Measurements from ENCODE around the gene IGSF9.

DNA sequence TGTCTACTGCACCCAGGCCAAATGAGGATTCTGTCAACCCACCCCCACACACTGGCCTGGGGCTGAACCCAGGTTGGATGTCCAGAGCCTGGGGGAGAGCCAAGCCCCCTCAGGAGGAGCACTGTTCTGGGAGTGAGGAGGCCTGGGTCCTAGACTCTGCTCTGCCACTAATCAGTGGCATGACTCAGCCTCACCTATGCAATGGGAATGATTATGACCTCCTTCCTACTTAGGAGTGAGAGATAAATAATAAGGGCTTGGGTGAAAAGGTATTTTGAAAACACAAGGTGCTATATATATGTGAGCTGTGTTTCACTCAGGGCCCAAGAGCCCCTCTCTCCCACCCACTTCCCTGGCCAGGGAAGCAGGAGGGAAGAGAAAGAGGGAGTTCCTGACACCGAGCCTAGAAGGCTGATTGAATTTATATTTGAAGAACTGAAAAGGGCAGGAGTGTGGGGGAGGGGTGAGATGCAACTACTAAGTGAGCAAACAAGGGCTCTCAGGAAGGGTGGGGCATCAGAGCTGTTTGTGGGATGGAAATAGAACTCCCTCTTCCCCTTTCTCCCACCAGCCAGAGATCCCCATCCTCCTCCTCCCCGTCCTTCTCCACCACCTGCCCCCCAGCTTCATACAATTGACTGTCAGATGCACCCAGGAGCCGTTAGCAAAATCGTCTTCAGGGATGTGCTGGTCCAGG lies 8.2 kb downstream of the IGSF9 start:
- TF ChIP-seq, protein P1, sequence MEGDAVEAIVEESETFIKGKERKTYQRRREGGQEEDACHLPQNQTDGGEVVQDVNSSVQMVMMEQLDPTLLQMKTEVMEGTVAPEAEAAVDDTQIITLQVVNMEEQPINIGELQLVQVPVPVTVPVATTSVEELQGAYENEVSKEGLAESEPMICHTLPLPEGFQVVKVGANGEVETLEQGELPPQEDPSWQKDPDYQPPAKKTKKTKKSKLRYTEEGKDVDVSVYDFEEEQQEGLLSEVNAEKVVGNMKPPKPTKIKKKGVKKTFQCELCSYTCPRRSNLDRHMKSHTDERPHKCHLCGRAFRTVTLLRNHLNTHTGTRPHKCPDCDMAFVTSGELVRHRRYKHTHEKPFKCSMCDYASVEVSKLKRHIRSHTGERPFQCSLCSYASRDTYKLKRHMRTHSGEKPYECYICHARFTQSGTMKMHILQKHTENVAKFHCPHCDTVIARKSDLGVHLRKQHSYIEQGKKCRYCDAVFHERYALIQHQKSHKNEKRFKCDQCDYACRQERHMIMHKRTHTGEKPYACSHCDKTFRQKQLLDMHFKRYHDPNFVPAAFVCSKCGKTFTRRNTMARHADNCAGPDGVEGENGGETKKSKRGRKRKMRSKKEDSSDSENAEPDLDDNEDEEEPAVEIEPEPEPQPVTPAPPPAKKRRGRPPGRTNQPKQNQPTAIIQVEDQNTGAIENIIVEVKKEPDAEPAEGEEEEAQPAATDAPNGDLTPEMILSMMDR (IDR thresholded peaks at IDR 0.05; ENCODE audit: insufficient read depth, low read depth, low read length): no peak
- TF ChIP-seq EZH2 (IDR thresholded peaks at IDR 0.05; ENCODE audit: insufficient read depth, low read length): no peak
